Left forelimb (tissue), 1 donor: ENCODE measurements around the gene PANK4.
"Not testable (repeated sequence)": the region's sequence is repeated elsewhere in the genome, so short reads cannot be mapped to it uniquely, and the experiment has no call there.

ENCODE experiments used
- DNase-seq: peaks from one replicate; pipeline ENCODE4 v3.0.0-alpha.2; 2018; ENCODE audit warnings: low spot score

Gene PANK4

DNA sequence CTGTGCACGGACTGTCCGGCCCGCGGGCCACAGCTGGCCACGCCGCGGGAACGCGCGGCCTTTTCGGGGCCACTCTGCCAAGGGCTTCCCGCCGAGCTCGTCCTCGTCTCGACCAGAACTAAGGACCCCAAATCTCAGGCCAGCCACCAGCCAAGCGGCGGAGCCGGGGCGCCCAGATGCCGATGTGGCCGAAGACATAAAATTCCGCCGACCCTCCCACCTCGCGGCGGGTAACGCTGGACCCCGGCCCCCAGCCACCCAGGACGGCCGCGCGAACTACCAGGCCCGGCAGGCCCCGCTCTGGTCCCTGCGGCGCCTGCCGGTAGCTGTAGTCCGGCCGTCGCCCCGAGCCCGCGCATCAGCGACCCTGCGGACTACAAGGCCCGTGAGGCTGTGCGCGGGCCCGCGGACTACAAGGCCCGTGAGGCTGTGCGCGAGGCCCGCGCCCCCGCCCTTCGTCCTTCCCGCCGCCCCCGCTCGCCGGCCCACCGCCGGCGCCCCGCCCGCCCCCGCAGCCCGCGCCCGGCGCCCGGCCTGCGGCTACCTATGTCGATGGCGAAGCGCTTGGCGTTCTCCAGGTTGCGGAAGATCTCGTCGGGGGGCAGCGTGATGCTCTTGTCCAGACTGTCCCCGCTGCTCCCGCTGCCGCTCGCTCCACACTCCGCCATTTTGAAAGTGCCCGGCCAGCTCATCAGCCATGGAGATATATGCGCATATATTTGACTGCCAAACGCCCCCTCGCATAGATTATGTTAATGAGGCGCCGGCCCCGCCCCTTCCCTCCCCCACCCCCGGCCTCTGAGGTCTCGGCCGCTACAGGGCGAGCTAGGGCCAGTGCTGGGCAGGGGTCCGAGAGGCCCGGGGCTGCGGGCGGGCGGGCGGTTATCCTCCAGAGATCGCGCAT, at the start of gene PANK4:
Gene PANK4 (minus strand): TSS at position 677 of the 904 bp plus-strand sequence. CDS start 9 bp downstream, at position 668.
- peak; percentile 95 for DNase-seq

DNA sequence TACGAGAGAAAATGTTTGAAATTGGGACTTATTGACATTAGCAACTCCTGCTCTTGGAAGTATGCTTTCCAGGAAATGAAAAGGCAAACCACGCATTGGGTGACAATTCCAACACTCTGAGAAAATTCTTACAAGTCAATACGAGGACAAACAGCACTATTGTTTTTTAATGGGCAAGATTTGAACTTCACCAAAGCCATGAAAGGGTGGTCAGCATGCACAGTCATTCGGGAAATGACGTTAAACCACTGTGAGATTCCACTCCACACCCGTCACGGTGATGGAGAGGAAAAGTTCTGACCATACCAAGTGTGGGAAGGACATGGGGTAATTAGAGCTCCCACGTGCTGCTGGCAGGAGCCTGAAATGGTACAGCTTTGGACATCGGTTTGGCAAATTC, 48.0 kb upstream of the PANK4 start:
- no peak for DNase-seq

DNA sequence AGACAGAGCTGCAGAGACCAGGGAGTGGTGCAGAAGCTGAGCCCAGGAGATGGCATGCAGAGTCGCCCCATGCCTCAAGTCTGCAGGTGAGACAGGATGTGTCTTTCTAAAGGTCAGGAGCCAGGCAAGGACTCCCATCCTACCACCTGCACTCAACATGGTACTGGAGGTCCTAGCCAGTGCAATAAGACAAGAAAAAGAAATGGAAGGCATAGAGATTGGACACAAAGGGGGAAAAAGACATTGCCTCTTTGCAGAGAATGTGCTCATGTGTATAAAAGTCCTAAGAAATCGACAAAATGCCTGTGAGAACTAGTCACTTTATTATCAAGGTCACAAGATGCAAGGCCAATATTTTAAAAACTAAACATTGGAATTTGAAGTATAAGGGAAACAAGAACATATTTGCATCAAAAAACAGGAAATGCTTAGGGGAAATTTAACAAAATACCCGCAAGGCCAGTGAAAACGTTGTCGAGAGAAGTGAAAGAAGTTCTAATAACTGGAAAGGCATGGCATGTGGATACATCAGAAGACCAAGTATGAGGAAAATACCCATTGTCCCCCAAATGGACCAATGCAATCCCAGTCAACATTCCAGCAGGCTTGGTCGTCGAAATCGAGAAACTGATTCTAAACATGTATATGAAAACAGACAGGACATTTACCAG, 47.0 kb upstream of the PANK4 start:
- DNase-seq, result no peak

DNA sequence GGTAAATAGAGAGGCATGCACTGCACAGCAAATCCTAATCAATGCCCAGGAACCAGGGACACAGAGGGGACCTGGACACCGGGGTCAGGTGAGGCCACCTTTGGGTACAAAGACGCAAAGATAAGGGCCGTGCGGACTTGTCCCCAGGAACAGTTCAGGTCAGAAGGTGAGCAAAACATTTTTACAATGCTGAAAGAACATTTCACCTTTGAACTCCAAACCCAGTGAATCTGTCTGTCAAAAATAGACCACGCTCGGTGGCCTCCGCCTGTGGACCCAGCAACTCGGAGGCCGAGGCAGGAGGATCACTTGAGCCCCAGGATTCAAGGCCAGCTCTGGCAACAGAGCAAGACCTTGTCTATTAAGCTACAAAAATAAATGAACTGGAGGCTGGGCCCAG, 45.0 kb upstream of the PANK4 start:
- no peak for DNase-seq

DNA sequence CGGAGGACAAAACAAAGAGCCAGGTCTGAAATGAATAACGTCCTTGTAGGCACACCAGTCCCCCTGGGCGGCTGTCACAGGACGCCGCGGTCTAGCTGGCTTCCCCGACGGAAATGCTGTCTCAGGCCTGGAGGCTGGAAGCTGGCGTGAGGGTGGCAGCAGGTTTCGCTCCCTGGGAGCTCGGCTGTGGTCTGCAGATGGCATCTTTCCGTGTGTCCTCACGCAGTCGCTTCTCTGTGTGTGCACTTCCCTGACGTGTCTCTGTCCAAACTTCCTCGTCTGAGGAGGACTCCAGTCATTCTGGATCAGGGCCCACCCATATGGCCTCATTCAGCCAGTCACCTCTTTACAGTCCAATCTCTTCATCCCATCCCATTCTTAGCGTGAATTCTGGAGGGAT, 43.9 kb upstream of the PANK4 start:
- no peak for DNase-seq

DNA sequence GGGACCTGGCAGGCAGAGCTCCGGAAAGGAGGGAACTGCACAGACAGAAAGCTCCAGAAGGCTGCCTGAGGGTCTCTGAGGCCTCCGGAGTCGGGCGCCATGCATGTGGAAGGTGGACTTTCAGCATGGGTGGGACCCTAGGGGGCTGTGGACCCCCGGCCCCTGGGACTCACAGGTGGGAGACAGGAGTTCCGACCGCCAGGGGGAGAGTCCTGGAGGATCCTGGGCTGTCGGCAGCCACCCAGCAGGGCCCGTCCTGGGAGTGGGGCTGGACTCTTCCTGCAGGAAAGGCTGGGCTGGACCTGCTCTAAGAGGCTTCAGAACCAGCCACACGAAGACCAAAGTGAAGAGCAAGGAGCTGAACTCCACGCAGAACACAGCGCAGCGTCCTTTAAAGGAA, 43.3 kb upstream of the PANK4 start:
- DNase-seq, result not testable (repeated sequence)

DNA sequence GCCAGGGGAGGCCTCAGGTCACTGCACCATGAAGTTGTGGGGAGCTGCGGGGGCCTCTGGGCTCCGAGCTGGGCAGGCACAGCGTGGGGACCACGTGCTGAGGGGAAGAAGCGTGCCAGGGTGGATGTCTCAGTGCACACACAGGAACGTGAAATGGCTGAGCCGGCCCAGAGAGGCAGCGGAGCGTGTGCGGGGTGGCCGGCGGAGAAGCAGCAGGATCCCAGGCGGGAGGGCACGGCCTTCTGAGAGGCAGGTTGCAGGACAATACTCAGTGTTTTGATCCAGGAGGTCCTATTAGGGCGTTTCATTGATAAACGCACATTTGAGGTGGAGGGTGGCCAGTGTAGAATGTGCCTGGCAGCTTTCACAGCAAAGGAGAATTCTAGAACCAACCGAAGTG, 42.7 kb upstream of the PANK4 start:
- no peak for DNase-seq

DNA sequence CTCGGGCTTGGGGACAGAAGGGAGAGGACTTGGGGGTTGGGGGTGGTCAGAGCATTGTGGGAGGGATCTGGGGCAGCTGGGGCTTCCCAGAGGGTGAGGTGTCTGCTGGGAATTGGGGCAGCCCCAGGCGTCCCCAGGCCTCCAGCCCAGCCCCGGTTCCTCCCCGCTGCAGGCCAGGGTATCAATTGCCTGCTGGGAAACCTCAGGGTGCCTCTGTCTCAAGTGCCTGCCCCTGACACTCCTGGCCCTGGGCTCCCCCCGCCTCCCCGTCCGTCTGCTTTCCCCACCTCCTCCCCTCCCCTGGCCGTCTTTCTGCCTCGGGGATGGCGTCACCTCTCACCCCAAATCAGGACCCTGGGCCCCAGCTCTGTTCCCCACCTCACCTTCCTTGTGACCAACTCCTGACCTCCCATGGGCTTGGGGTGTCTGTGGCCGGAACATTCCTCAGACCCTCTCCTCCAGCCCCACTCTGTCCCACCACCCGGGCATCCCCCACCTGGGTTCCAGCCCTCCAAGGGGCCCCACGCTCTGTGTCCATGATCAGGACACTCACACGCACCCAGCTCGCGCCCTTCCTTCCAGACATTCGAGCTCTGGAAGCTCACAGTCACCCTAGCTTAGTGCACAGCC, 41.9 kb upstream of the PANK4 start:
- DNase-seq, result not testable (repeated sequence)

DNA sequence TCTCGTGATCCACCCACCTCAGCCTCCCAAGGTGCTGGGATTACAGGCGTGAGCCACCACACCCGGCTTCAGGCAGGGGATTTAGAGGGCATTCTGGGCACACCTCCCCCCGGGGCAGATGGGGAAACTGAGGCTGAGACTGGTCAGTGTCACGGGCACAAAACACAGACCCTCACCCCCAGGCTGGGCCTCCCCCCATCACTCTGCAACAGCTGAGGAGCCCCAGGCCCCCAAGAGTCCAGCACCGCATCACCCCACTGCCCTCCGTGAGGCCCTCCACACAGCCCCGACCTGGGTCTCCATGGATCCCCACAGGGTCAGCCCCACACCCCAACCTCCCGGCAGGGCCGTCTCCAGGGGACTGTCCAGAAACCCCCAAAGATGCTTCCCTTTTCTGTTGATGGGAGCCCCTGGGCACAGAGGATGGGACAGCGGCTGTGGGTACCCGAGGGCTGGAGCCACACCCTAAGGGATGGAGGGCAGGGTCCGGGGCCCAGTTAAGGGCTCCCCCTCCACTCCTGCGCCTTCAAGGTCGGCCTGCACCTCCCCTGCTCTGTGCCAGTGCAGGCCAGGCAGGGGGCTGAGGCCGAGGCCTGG, 40.8 kb upstream of the PANK4 start:
- no peak for DNase-seq

DNA sequence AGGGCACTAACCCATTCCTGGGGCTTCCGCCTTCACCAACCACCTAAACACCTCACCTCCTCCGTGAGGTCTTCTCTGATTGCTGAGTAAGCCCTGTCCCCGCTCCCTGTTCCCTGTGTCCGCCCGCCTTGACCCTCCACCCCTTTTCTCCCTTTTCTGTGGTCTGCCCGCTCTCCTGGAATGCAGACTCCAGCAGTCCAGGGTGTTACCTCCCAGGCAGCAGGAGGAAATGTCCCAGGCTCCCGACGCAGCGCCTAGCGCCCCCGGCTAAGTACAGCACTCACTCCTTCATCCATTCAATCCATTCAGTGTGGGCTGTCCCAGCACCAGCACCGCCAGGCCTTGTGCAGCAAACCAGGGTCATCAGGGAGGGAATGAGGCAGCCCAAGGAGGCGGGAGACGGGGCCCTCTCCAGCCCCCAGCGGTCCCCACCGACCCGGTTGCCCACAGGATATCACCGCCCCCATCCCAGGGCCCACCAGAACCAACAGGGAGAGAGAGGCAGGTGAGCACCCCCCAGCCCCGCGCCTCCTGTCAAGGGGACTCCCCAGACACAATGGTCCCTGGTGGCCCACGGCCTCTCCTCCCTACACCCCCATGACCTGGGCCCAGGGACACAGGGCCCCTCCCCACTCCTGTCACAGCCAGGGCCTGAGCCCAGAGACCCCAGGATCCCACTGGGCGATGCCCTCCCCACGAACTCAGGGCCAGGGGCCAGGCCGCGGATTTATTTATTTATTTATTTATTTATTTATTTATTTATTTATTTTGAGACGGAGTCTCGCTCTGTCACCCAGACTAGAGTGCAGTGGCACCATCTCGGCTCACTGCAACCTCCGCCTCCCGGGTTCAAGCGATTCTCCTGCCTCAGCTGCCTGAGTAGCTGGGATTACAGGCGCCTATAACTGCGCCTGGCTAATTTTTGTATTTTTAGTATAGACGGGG, 40.0 kb upstream of the PANK4 start:
- DNase-seq, result no peak

DNA sequence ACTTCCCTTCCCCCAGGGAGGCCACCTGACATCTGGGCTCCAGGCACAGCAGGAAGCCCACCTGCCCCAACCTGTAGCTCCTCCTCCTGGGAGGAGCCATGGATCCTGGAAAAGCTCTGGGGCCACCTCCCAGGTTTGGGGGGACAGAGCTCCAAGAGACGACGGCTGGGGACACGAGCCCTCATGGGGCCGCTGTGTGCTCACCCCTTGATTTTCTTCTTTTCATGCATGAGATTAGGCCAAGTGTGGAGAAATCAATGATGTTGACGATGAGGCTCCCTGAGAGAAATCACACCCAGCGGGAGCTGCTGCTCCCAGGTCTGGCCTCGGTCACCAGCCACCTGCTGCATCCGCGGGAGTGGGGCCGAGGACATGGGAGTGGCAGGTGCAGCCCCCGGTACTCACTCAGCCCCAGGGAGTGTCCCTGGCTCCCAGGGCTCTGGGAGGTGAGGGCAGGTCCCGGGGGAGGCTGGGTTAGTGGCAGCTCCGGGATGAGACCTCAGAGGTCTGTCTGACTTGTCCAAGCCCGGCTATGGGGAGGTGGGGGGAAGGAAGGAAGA, 38.5 kb upstream of the PANK4 start:
- no peak for DNase-seq

DNA sequence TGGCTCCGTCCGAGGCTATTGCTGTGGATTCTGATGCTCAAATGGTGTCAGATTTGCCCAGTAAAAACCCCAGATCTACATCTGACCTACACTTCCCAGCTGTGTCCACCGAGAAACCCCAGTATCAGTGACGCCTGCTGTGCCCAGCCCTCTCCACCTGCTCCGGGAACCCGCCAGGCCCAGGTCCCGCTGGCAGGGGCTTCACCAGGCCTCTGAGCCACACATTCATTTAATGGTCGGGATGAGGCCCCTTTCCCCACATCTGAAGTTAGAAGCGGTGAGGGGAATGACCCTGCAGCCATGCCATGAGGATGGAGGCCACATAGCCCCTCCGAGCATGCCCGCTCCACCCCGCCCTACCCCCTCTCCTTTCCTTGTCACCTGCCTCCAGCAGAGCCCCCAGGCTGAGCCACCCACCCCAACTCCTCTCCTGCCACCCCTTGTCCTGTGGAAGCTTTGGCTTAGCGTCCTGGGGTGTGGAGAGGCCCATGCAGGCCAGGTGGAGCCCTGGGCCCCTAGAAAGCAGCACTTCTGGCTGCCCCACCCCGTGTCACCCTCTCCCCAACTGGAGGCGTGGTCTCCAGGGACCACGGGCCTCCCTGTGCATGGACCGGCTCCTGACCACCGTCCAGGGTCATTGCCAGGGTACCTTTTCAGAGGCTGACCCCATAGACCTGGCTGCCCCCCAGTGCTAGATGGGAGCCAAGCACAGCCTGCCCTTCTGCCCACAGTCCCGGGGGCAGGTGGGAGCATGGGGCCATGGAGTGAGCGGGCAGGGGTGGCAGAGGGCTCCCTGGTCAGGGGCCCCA, 37.8 kb upstream of the PANK4 start:
- DNase-seq, result no peak

DNA sequence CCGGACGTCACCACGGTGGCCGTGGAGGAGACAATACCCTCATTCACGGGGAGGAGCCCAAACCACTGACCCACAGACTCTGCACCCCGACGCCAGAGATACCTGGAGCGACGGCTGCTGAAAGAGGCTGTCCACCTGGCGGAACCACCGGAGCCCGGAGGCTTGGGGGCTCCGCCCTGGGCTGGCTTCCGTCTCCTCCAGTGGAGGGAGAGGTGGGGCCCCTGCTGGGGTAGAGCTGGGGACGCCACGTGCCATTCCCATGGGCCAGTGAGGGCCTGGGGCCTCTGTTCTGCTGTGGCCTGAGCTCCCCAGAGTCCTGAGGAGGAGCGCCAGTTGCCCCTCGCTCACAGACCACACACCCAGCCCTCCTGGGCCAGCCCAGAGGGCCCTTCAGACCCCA, 36.8 kb upstream of the PANK4 start:
- DNase-seq, result no peak

DNA sequence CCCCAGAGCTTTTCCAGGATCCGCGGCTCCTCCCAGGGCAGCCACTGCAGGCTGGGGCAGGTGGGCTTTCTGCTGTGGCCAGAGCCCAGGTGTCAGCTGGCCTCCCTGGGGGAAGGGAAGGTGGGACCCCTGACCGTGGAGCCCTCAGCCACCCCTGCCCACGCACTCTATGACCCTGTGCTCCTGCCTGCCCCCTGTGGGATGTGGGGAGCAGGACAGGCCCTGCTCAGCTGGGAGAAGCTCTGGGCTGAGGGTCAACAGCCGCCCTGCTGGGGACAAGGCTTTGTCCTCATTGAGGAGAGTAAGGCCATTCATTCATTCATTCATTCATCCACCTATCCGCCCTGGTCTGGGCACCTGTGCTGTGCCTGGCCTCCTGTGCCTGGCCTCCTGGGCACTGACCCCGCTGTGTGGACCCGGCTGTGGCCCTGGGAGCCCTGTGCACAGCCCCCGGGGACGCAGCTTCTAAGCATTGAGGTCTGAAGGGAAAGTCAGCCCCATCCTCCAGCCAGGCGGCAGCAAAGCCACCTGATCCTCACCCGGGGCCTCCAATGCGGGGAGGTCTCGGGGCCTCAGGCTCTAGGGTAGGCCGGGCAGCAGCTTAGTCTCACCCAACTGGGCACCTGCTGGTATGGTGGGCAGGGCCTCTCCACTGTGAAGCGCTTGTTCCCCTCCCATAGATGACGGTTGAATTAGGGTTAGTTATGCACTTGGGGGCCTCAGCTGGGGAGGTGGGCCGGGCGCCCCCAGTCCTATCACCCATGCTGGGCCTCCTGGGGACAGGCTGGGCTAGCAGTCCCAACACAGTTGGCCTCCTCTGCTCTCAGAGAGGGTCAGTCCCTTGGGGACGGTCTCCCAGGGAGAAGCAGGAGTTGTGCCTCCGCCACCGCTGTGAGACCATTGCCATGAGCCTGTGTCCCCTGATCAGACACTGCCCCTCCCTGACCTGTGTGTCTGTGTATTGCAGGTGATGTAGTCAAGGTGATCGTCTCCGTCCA, 35.8 kb upstream of the PANK4 start:
- DNase-seq, result no peak

DNA sequence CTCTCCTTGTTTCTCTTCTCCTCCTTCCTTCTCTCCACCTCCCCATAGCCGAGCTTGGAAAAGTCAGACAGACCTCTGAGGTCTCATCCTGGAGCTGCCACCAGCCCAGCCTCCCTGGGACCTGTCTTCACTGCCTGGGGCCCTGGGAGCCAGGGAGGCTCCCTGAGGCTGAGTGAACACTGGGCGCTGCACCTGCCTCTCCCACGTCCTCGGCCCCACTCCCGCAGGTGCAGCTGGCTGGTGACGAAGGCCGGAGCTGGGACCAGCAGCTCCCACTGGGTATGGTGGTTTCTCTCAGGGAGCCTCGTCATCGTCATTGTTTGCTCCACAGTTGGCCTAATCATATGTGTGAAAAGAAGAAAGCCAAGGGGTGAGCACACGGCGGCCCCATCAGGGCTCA, 35.0 kb upstream of the PANK4 start:
- DNase-seq, result no peak

DNA sequence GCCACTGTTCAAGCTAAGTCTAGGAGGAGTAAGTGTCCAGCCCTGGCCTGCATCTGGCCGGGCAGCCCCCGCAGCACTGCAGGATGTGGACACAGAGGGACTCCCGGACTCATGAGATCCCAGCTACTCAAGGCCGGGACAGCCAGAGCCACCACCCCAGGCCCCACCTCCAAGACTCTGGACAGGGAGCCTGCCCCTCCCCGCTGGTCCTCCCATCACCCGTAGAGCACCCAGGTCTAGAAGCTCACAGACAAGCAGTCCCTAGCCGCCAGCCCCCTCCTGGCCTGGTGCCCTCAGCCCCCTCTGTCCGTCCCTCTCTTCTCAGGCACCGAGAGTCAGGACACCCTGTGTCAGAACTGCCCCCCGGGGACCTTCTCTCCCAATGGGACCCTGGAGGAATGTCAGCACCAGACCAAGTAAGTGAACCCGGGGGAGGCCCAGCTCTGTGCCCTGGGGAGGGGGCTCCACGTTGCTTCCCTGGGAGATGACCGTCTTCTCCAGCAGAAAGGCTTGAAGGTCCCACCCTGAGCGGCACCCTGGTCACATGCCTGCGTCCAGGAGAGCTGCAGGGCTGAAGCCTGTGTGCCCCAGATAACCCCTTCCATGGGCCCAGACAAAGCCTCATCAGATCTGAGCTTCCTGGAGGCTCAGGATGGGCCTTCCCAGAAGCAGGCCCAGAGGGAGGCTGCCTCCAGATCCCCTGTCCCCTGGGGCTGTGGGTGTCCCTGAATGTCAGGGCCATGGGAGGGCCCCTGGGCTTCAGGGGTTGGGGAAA, 34.1 kb upstream of the PANK4 start:
- DNase-seq, result no peak

DNA sequence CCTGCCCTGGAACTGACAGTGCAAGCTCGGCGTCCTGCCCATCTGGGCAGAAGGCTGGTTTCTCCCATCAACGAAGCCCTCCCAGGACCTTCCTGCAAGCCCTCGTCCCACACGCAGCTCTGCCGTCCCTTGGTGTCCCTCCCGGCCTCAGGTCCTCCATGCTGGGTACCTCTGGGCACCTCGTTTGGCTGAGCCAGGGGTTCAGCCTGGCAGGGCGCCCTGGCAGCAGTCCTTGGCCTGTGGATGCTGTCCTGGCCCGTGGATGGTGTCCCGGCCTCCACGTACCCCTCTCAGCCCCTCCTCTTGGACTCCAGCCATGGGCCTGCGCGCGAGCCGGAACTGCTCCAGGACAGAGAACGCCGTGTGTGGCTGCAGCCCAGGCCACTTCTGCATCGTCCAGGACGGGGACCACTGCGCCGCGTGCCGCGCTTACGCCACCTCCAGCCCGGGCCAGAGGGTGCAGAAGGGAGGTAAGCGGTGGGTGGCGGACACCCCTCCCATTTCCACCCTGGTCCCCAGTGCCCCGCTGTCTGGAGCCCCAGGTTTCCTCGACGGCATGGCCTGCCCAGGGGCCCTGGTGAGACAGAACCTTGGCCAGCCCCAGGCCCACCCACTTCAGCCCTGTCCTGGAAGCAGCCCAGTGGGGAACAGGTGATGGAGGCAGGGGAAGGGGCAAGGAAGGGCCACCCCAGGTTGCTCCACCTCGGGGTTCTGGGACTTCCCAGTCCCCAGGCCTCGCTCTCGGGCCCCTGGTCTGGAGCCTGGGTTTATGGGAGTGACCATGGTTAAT, 33.3 kb upstream of the PANK4 start:
- DNase-seq, result no peak
